GM19025 (cell line): ENCODE results near the gene SYTL3.
"Not testable (repeated sequence)": the region's sequence is repeated elsewhere in the genome, so short reads cannot be mapped to it uniquely, and the experiment has no call there.

Source experiments
- ATAC-seq: cut with Tn5 transposase; IDR thresholded peaks from one replicate; pipeline ENCODE4 v1.9.1; 2021; ENCODE audit warnings: mild to moderate bottlenecking, low read depth, moderate library complexity; ENCODE audit not compliant: unreplicated experiment

The SYTL3 gene

GRCh38 chr6:158621694-158622544 is 27.9 kb upstream of the SYTL3 start:
- no peak for ATAC-seq

GRCh38 chr6:158622545-158623190 is 27.2 kb upstream of the SYTL3 start:
- ATAC-seq: no peak

- no peak for ATAC-seq
Observed at GRCh38 chr6:158624684-158625682, 24.9 kb upstream of the SYTL3 start.

- no peak for ATAC-seq
Observed at GRCh38 chr6:158625881-158626305, 24.0 kb upstream of the SYTL3 start.

GRCh38 chr6:158626360-158627167 is 23.3 kb upstream of the SYTL3 start:
- ATAC-seq: no peak

- no peak for ATAC-seq
Observed at GRCh38 chr6:158627168-158627939, 22.5 kb upstream of the SYTL3 start.

- ATAC-seq: no peak
Observed at GRCh38 chr6:158627940-158628211, 22.0 kb upstream of the SYTL3 start.

GRCh38 chr6:158628542-158628941 is 21.3 kb upstream of the SYTL3 start:
- no peak for ATAC-seq

GRCh38 chr6:158629367-158630221 is 20.3 kb upstream of the SYTL3 start:
- no peak for ATAC-seq

- ATAC-seq: no peak
Observed at GRCh38 chr6:158630938-158631616, 18.8 kb upstream of the SYTL3 start.

GRCh38 chr6:158631678-158632537 is 17.9 kb upstream of the SYTL3 start:
- ATAC-seq: no peak

GRCh38 chr6:158632538-158633119 is 17.2 kb upstream of the SYTL3 start:
- not testable (repeated sequence) for ATAC-seq

GRCh38 chr6:158633127-158633526 is 16.7 kb upstream of the SYTL3 start:
- no peak for ATAC-seq

- ATAC-seq: no peak
Observed at GRCh38 chr6:158634695-158635426, 15.0 kb upstream of the SYTL3 start.

- ATAC-seq: no peak
Observed at GRCh38 chr6:158635427-158636073, 14.3 kb upstream of the SYTL3 start.
